ENCODE measurements around the gene TACC2.

- TF ChIP-seq CTCF (IDR thresholded peaks at IDR 0.05) (no peak), POLR2A (IDR thresholded peaks at IDR 0.05) (no peak)
Observed at GRCh38 chr10:122124342-122124741, 135.4 kb downstream of the TACC2 start.

Measured in tibial nerve (tissue), 3 donors.